Measurements from ENCODE around the gene MRPS18A.

DNA sequence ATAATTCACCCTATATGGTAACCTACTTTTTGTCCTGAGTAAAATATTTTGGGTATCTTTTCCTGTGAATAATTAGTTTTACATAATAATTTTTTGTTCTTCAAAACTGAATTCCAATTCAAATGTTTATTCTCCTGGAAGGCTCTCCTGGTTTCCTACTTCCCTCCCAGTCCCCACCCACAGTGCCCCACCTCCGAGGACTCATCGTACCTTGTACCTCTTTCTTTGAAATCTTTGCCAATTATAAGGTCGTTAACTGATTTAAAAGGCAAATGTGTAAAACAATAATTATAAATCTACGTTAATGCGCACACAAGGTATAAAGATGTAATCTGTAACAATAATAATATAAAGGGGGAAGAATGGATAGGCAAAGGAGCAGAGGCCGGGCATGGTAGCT lies 41.9 kb upstream of the MRPS18A start:
- TF ChIP-seq HDGF (IDR thresholded peaks at IDR 0.05; ENCODE audit: borderline replicate concordance) (no peak), SP1 (IDR thresholded peaks at IDR 0.05) (no peak), BHLHE40 (IDR thresholded peaks at IDR 0.05; ENCODE audit: borderline replicate concordance) (no peak), SUZ12 (IDR thresholded peaks at IDR 0.05) (no peak)

Data from HEK293T (cell line).